GM10266 (cell line): ENCODE measurements around the gene TRPC1.
"Not testable (repeated sequence)": the region's sequence is repeated elsewhere in the genome, so short reads cannot be mapped to it uniquely, and the experiment has no call there.

ENCODE experiments used
- DNase-seq: peaks from one replicate; pipeline ENCODE4 v3.0.0; 2012; ENCODE audit errors: extremely low spot score
- TF ChIP-seq, protein P1 (sequence below): IDR thresholded peaks from 2 replicates; pipeline ENCODE4 v1.5.1; 2012; ENCODE audit warnings: mild to moderate bottlenecking, low read depth; ENCODE audit not compliant: control insufficient read depth, insufficient read depth; ENCODE audit errors: missing control alignments

The TRPC1 gene

DNA sequence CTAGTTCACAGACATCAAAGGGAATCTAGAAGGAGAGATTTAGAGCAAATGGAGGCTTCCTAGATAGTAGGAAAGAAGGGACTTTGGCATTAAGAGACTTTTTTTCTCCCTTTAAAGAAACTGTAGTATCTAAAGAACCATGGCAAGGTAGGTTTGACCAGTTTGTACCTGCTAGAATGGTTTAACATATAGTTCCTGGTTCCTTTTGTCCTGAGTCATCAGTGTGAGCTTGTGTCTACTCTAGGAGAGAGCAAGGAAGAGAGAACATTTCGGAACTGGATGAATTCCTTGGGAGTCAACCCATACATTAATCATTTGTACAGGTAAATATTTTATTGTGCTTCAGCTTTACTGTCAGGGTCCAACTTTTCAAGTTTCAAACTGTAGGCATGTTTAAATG lies 29.6 kb upstream of the TRPC1 start:
- no peak for DNase-seq
- TF ChIP-seq, protein P1, sequence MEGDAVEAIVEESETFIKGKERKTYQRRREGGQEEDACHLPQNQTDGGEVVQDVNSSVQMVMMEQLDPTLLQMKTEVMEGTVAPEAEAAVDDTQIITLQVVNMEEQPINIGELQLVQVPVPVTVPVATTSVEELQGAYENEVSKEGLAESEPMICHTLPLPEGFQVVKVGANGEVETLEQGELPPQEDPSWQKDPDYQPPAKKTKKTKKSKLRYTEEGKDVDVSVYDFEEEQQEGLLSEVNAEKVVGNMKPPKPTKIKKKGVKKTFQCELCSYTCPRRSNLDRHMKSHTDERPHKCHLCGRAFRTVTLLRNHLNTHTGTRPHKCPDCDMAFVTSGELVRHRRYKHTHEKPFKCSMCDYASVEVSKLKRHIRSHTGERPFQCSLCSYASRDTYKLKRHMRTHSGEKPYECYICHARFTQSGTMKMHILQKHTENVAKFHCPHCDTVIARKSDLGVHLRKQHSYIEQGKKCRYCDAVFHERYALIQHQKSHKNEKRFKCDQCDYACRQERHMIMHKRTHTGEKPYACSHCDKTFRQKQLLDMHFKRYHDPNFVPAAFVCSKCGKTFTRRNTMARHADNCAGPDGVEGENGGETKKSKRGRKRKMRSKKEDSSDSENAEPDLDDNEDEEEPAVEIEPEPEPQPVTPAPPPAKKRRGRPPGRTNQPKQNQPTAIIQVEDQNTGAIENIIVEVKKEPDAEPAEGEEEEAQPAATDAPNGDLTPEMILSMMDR = no peak

GRCh38 chr3:142705198-142705597 lies 18.6 kb upstream of the TRPC1 start:
- no peak for DNase-seq
- TF ChIP-seq, protein P1 = no peak

GRCh38 chr3:142706321-142707127 lies 17.3 kb upstream of the TRPC1 start:
- DNase-seq = no peak
- TF ChIP-seq, protein P1 = no peak

- DNase-seq = no peak
- TF ChIP-seq, protein P1 = no peak
Observed at GRCh38 chr3:142709207-142709606, 14.6 kb upstream of the TRPC1 start.

- not testable (repeated sequence) for DNase-seq
Observed at GRCh38 chr3:142714882-142715281, 9.0 kb upstream of the TRPC1 start.

DNA sequence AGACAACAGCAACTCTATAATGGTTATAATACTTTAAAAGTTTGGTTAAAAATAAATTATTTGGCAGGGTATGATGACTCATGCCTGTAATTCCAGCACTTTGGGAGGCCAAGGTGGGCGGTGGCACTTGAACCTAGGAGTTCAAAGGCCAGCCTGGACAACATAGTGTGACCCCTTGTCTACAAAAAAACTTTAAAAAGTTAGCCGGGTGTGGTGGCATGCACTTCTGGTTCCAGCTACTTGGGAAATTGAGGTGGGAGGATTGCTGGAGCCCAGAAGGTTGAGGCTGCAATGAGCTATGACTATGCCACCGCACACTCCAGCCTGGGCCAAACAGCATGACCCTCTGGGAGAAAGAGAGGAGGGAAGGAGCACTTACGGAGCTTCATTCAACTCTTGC lies 7.7 kb upstream of the TRPC1 start:
- TF ChIP-seq, protein P1 = no peak
- DNase-seq = no peak

GRCh38 chr3:142723665-142723967 lies 218 bp upstream of the TRPC1 start:
- DNase-seq = no peak

More at GRCh38 chr3:142723665-142723967, 218 bp upstream of the TRPC1 start:
- TF ChIP-seq, protein P1 = no peak
